Measurements from ENCODE around the gene BCL6.

The BCL6 gene

GRCh38 chr3:187763850-187764648 is 18.8 kb upstream of the BCL6 start:
- FAIRE-seq (no peak), DNase-seq (ENCODE audit: extremely low spot score, insufficient read length, low read depth) (no peak)

- FAIRE-seq = no peak
- DNase-seq (ENCODE audit: extremely low spot score, insufficient read length, low read depth) = no peak
Measured at GRCh38 chr3:187762792-187763191, 17.5 kb upstream of the BCL6 start.

DNA sequence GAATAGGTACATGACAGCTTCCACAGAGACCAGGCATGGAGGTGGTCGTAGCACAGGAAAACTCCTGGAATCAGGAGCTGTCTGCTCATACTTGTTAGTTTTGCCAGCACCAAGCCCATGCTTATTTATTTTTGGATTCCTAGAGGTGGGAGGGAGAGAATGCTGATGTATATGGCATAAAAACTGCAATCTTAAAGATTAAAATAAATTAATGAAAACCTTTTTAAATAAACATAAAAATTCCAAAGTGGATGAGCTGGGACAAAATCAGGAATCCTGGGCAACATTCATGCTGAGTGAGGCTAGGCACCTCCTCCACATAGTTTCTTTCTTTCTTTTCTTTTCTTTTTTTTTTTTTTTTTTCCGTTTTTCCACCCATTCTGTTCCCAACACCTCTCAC is 14.3 kb upstream of the BCL6 start:
- no peak for DNase-seq (ENCODE audit: extremely low spot score, insufficient read length, low read depth)

DNA sequence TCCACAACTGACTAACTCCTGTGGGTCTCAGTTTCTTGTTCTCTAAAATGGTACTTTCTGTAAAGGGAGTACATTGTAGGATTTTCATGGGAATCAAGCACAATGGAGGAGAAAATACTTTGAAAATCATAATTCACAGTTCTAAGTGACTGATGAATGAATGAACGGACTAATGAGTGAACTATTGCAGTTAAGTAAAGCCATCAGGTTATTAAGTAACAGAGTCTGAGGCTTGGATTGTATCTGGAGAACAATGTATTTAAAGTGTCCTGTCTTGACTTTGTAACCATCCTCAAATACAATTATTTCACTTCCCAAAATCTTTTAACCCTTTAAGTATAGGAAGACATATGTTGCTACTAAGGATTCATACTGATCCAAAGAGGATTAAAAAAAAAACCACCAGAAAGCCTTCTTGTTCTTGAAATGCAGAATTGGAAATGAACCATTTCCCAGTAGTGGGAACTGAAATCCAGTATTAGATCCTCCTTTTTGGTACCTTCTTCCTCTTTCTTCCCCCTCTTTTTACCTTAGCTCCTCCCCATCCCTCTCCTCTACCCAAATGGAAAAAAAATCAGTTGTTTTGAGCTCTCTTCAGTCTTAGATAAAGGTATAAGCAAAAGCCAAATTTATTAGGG is 13.2 kb upstream of the BCL6 start:
- no peak for DNase-seq (ENCODE audit: extremely low spot score, insufficient read length, low read depth)

More for the DNA sequence above, 14.3 kb upstream of the BCL6 start:
- no peak for FAIRE-seq

DNA sequence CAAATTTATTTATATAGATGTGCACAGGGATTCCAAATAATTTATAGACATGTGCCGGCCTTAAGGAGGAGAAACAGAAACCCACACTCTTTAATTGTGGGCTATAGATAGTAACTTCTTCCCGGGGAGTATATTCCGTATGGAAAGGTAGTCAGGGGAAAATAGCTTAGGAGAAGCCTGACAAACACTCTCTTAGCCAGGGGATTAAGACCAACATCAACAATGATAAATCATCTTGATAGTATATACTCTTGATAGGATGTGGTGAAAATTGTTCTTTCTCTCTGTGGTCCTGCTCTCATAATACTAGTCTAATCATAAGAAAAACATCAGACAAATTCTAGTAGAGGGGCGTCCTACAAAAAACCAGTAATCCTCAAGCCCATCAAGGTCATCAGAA is 8.2 kb upstream of the BCL6 start:
- DNase-seq (ENCODE audit: extremely low spot score, insufficient read length, low read depth) (no peak), FAIRE-seq (no peak)

More for the DNA sequence above, 13.2 kb upstream of the BCL6 start:
- FAIRE-seq = no peak

- FAIRE-seq = no peak
- no peak for DNase-seq (ENCODE audit: extremely low spot score, insufficient read length, low read depth)
Measured at GRCh38 chr3:187750513-187751123, 5.3 kb upstream of the BCL6 start.

DNA sequence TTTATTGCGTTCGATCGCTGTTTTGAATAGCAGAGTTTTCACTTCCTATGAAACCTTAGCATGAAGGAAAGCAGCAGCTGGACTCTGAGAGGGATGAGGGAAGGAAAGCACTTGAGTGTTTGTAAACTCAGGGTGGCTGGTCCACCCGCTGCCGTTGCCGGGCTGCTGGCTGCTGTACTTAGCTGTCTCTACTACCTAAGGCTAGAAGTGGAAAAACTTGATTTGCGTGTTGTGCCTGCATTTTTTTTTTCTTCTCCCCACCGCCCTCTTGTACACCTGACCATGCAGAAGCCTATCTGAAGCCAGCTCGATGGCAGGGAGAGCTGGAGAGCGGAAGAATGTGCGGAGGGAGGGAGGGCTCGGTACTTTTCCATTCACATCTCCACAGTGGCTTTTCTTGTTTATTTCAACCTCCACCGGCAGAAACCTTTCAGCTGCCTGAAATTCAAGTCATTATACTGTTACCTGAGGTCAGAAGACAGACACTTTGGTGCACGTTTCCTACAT is 4.8 kb upstream of the BCL6 start:
- FAIRE-seq (no peak), DNase-seq (ENCODE audit: extremely low spot score, insufficient read length, low read depth) (no peak)

DNA sequence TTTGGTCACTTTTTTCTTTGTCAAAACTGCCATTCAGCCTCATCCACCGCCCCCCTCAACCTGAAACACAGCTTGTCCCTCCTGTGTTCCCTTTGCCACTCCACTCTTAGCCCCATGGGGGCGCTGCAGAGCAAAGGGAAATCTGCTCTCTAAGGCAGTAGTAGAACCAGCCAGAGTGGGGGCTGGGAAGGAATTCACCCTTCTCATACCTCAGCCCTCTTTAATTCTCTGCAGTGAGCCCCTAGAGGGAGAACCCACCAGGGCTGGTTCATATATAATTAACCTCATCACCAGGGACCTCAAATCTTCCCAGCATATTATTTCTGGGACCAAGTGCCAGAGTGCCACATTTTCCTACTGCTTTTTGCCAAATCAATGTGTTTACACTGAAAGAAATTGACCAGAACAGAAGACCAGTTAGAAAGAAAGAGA is 2.8 kb upstream of the BCL6 start:
- FAIRE-seq (peak; percentile 62), DNase-seq (ENCODE audit: extremely low spot score, insufficient read length, low read depth) (no peak)

DNA sequence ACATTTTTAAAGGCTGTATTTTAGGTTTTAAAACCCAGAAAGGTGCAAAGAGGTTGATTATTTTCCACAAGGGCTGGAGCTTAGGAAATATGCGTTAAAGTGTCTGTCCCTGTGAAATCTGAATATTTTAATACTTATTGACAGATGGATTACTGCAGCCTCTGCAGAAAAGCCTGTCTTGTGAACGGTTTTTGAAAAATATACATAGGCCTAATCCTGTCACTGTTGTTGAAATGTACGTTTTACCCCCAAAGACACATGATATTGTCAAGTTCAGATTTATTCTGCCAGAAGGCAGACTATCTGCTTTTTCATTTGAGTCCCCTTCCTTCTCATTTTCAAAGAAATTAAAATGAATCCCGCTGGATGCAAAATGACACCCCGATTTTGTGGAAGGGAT is 2.2 kb upstream of the BCL6 start:
- FAIRE-seq (no peak), DNase-seq (ENCODE audit: extremely low spot score, insufficient read length, low read depth) (no peak)

- DNase-seq (ENCODE audit: extremely low spot score, insufficient read length, low read depth) = no peak
- FAIRE-seq = peak; percentile 33
Measured at GRCh38 chr3:187746442-187747281, 1.4 kb upstream of the BCL6 start.

DNA sequence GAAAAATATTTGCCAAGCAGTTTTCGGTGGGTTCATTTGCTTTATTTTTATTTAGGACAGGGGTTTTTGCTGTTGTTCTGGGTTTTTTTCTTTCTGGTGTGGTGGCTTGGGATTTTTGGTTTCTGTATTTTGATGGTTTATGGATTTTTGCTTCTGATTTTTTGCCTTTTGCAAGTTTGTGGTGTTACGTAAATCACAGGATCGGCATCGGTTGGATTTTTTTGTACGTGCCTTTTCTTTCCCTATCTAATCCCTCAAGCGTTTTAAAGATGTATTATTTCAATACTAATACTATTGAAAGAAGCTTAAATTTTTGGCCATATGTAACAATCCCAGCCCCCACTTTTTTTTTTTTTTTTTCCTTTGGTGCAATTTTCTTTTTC is 782 bp upstream of the BCL6 start:
- DNase-seq (ENCODE audit: extremely low spot score, insufficient read length, low read depth) (no peak), FAIRE-seq (no peak)

DNA sequence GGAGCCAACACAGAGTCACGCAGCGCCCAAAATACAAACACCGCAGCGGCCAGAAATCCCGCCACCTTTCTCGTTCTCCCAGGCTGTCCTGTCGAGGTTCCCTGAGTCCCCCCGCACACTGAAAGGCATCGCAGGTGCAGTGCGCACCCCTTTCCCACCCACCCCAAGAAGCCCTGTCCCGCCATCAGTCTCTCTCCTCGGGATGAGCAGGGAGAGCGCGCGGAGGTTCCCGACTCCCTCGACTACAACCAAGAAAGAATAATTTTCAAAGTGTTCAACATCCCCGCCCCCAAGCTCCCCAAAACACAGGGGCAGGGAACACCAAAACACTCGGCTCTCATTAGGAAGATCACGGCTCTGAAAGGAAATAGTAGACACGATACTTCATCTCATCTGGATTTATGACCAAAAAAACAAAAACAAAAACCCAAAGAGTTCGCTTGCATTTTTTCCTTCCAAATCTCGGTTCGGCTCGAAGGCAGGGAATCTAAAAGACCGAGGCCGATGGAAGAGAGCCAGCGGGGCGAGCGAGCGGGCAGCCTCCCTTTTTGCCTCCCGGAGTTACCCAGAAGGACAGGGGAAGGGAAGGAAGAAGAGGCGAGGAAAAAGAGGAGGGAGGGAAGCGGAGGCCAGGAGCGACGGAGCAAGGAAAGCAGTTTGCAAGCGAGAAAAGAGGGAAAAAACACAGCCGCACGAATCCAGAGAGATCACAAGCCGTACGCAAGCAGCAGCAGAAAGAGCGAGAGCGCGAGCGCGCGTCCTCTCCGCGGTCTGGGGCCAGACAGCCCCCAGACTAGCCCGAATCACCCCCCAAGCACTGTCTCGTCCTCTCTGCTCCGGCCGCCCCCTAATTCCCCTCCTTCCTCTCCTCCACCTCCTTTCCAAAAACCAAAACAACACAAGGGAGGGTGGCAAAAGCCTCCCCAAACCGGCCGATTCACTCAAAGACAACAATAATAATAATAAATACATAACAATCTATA is 808 bp downstream of the BCL6 start:
- no peak for DNase-seq (ENCODE audit: extremely low spot score, insufficient read length, low read depth)

GRCh38 chr3:187743195-187744141 is 1.8 kb downstream of the BCL6 start:
- DNase-seq (ENCODE audit: extremely low spot score, insufficient read length, low read depth) = no peak
- FAIRE-seq = no peak

More for the DNA sequence above, 808 bp downstream of the BCL6 start:
- FAIRE-seq = no peak

DNA sequence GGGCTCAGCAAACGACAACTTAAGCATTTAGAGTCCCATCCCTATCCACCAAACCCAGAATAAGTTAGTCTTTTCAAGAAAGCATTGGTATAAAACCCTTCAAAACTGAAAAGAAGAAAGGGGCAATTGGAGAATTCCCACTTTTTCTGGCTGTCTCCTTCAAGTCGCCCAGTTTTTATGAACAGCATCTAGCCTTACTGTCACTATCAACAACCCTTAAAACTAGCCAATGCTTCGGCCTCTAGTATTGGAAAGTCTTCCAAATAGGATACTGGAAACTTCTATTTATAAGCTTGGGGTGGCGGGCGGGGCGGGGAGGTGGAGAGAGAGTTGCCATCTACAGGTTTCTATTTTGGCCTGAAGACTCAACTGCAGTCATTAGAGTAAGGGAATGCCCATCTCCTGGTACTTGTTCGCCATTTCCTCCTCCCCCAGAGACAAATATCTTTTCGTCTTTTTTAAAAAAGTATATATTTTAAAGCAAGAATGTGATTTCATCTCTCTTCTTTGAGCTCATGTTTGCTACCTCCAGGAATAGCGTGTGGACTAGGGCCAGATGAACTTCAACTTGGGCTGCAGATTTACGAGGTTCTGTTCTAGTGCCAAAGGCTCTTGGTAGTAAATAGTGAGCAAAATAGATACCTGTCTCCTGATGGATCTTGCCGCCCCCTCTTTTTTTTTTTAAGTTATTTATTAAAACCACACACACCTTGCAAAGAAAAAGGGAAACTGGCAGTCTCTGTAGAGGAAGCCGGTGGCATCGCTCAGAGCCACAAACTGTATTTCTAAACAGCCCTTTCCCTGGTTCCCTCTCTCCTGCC is 2.7 kb downstream of the BCL6 start:
- FAIRE-seq (no peak), DNase-seq (ENCODE audit: extremely low spot score, insufficient read length, low read depth) (no peak)

DNA sequence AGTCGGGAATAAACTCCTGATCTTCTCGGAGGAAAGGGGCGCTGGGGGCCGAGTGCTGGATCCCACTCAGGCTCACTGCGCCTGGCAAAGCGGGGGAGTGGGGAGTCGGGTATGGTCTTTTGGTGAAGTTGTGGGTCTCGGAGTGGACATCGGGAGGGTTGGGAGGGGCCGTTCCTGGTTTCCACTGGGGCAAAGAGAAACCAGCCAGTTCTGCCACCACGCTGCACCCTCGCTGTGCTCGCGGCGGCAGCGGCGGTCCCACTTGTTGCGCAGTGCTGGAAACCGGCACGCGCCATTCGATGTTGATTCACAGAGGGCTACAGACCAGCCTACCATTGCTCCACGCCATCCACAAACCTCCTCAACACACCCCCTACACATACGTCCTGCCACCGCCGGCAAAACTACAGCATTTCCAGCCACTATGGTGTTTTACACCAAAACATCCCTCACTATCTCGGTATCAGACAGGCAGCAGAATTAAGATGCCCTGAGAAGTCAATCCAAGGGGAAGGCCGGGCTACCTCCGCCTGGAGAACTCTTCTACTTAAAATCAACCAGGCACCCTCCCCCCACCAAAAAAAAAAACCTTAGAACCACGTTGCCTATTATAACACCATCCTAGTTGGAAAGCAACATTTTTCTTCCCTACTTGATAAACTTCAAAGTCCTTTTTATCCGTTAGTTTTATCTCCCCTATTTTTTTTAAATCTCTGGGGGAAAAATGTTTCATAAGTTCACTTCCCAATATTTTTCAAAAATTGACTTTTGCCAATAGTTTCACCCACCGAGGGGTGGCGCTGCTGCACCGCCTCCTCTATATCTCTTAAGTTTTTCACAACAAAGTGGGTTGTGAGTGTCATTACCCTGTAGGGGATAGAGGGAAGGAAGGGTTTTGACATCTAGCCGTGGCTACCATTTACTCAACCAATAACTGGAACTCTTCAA is 3.6 kb downstream of the BCL6 start:
- no peak for DNase-seq (ENCODE audit: extremely low spot score, insufficient read length, low read depth)
- peak; percentile 12 for FAIRE-seq
